Transverse colon (tissue), 4 donors: ENCODE results near the gene NCAPD2. TPM values are rescaled to one million over a fixed set of nuclear protein-coding genes. Genes with fewer than 3 reads are reported as not detected.
"Not testable (repeated sequence)": the region's sequence is repeated elsewhere in the genome, so short reads cannot be mapped to it uniquely, and the experiment has no call there.

Source experiments
- DNase-seq: peaks from one replicate; pipeline ENCODE4 v3.0.0-alpha.2; 2019
- H3K27ac ChIP-seq, 4 donors: fragments of 200-600 bp; sonication (generic); 2 replicates each; pipeline ENCODE4 v1.5.1; 2016 to 2018; ENCODE audit warnings: inconsistent platforms in 4 of 4
- H3K27me3 ChIP-seq: fragments of 200-600 bp; sonication (generic); 2 replicates; pipeline ENCODE4 v1.5.1; 2017; ENCODE audit warnings: inconsistent platforms
- H3K36me3 ChIP-seq, 4 donors: fragments of 200-600 bp; sonication (generic); 2 replicates each; pipeline ENCODE4 v1.5.1; 2017 to 2019; ENCODE audit warnings: inconsistent platforms in 4 of 4
- H3K4me1 ChIP-seq, 4 donors: fragments of 200-600 bp; sonication (generic); 2 replicates each; pipeline ENCODE4 v1.5.1; 2017 to 2020; ENCODE audit warnings: inconsistent platforms in 4 of 4
- H3K4me3 ChIP-seq, 4 donors: fragments of 200-600 bp; sonication (generic); 1 replicate in 1 of 4; 2 replicates in 3 of 4; pipeline versions ENCODE4 v1.5.1 to v1.6.1; 2017 to 2019; ENCODE audit warnings: inconsistent platforms in 4 of 4
- H3K9me3 ChIP-seq, 2 donors: fragments of 200-600 bp; sonication (generic); 2 replicates each; pipeline ENCODE4 v1.5.1; 2017 to 2019; ENCODE audit warnings: inconsistent platforms in 2 of 2
- EP300 ChIP-seq: sonication (generic); formaldehyde crosslinking; IDR thresholded peaks from one replicate; pipeline ENCODE4 v1.6.1; 2017; ENCODE audit warnings: antibody characterized with exemption, low read depth
- POLR2A ChIP-seq: fragments of 450-650 bp; IDR thresholded peaks from one replicate; pipeline ENCODE4 v1.6.1; 2016; ENCODE audit warnings: antibody characterized with exemption, mild to moderate bottlenecking, moderate library complexity
- POLR2AphosphoS5 ChIP-seq, 3 donors: sonication (generic); formaldehyde crosslinking; IDR thresholded peaks; one replicate each; pipeline ENCODE4 v1.6.1; 2016; ENCODE audit warnings: antibody characterized with exemption in 3 of 3
- WGBS, 2 donors: methylation state at CpG; one replicate each; pipeline ENCODE4 v1.1.5; 2018; ENCODE audit warnings: low coverage in 1 of 2; 5-methylcytosine and 5-hydroxymethylcytosine counted together
- in situ Hi-C, 4 donors: fragments of 200-750 bp; cut with MboI; loops; one replicate each; pipeline versions ENCODE4 v1.15.0 to v1.15.1; 2017; ENCODE audit warnings: low sequenced_read_pairs in 3 of 4, low pct_ligation_motif_present in 1 of 4, low pct_unique_long_range_greater_than_20kb in 1 of 4
- intact Hi-C: fragments of 100-400 bp; cut with DNase I; formaldehyde crosslinking; loops from one replicate; pipeline ENCODE4 v1.15.1; 2023; ENCODE audit warnings: low total_unique reads
- total RNA-seq, 4 donors: library from RNA; depleted of rRNA; stranded (reverse); fragments of >200 nt; gene quantifications; one replicate each; pipeline ENCODE4 v1.1.0, GENCODE V29; 2016
- TF ChIP-seq, protein P1 (sequence below), 5 experiments: fragments of 200-600 bp in 3 of 5; fragments of 450-650 bp in 2 of 5; sonication (generic) in 3 of 5; IDR thresholded peaks; 1 replicate in 2 of 5; 2 replicates in 3 of 5; pipeline ENCODE4 v1.5.1; 2016 to 2017; ENCODE audit warnings: antibody characterized with exemption in 5 of 5, inconsistent platforms in 3 of 5, mild to moderate bottlenecking in 2 of 5, moderate library complexity in 1 of 5

NCAPD2 gene
- total RNA-seq, 4 donors from 2014 or later = 18.3 to 20.2 (median 19.2) TPM

DNA sequence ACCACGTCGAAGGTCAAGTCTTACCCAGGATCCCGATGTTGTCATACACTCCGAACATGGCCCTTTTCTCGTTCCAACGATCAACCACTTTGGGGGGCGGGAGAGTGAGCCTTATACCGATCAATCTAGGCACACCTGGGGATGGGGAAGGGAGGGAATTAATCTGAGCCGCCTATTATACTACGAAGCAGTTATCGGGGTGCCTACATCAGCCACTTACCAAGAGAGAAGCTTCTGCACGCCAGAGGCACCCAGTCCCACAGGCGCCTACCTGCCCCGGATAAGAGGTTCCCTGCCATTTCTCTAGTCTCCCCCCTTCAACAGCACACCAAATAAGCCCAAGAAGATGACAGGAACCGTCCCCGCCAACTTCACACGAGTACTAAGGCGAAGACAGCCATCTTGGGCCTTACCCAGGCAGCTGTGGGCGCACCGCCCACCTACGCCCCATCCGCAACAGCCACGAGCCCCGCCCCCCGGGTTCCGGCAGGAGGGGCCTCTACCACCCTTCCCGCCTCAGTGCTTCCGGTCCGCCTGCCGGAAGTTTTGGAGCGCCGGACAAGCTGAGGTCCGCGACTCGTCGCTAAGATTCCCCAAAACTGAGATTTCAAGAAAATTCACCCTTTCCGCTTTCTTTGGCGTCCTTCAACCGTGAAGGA lies 935 bp upstream of the NCAPD2 start, which contains the start of gene MRPL51:
TSS of gene MRPL51 (minus strand) at position 425 of the 659 bp plus-strand sequence. CDS start at position 299, 126 bp downstream.
- no peaks in the 10 kb centered on the region for H3K36me3 ChIP-seq
- peaks cover 13 to 27% (median 22%) of the 10 kb centered on the region in 4 donors for H3K4me1 ChIP-seq
- peak; percentile 98 for DNase-seq
- intact Hi-C loops (no loop called here), in situ Hi-C loops (no loop called here)
- peak within 1 kb of the TSS; percentile 97 to 99 (median 98) for H3K27ac ChIP-seq
- H3K9me3 ChIP-seq = no peaks in the 10 kb centered on the region
- 0 to 1% methylated on average over 3 to 35 of the region's 39 CpGs for WGBS, 2 donors
- H3K4me3 ChIP-seq = peak within 1 kb of the TSS; percentile 52 to 87 (median 70)
- no peaks in the 10 kb centered on the region for H3K27me3 ChIP-seq
- TF ChIP-seq POLR2AphosphoS5 (IDR thresholded peaks at IDR 0.05) (peak; percentile 79 to 94 (median 91)), EP300 (no peak), POLR2A (peak; percentile 93)
- TF ChIP-seq, protein P1, sequence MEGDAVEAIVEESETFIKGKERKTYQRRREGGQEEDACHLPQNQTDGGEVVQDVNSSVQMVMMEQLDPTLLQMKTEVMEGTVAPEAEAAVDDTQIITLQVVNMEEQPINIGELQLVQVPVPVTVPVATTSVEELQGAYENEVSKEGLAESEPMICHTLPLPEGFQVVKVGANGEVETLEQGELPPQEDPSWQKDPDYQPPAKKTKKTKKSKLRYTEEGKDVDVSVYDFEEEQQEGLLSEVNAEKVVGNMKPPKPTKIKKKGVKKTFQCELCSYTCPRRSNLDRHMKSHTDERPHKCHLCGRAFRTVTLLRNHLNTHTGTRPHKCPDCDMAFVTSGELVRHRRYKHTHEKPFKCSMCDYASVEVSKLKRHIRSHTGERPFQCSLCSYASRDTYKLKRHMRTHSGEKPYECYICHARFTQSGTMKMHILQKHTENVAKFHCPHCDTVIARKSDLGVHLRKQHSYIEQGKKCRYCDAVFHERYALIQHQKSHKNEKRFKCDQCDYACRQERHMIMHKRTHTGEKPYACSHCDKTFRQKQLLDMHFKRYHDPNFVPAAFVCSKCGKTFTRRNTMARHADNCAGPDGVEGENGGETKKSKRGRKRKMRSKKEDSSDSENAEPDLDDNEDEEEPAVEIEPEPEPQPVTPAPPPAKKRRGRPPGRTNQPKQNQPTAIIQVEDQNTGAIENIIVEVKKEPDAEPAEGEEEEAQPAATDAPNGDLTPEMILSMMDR (IDR thresholded peaks at IDR 0.05) = no peak

DNA sequence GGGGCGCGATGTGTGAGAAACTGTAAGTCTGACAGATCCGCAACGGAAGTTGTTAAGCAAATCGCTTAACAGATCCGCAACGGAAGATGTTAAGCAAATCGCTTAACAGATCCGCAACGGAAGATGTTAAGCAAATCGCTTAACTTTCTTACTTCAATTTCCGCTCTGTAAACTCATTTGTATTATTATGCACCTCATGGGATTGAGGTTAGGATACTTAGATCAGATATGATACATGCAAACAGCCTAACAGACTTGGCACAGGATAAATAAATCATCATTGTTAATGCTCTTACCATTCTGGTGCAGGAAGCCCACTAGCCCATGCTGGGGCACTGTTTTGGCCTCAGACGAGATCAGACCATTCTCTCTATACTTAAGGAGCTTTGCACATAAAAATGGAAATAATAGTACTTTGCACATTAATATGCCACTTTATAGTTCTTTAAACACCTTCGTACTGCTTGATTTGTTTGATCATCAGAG lies 399 bp downstream of the NCAPD2 start:
- in situ Hi-C loops (no loop called here), intact Hi-C loops (no loop called here)
- Histone ChIP-seq H3K27ac (peak overlapping the region; percentile 97 to 99 (median 98)), H3K36me3 (peaks cover 0 to 3% (median 0%) of the 10 kb centered on the region in 4 donors), H3K4me1 (peaks cover 13 to 27% (median 22%) of the 10 kb centered on the region in 4 donors), H3K4me3 (peak overlapping the region; percentile 23 to 87 (median 64)), H3K9me3 (no peaks in the 10 kb centered on the region), H3K27me3 (no peaks in the 10 kb centered on the region)
- no peak for DNase-seq
- WGBS, 2 donors = 0 to 1% methylated on average over 5 to 14 of the region's 14 CpGs
- TF ChIP-seq EP300 = no peak
- TF ChIP-seq, protein P1 (IDR thresholded peaks at IDR 0.05) = no peak
- TF ChIP-seq POLR2AphosphoS5 (IDR thresholded peaks at IDR 0.05) = no peak
- no peak for TF ChIP-seq POLR2A

DNA sequence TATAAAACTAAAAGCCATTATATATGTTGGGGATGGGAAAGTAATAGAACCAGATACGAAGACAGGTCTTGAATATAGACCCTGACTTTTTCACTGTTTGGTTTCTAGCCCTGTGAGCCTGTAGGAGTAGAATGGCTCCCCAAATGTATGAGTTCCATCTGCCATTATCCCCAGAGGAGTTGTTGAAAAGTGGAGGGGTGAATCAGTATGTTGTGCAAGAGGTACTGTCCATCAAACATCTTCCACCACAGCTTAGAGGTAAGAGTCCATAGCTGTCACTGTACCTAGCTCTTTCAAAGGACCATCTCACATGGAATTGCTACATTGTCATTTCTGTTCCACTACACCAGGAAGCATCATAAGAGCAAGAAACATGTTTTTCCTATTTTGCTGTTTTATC lies 1.1 kb downstream of the NCAPD2 start:
- H3K36me3 ChIP-seq = peaks cover 0 to 5% (median 0%) of the 10 kb centered on the region in 4 donors
- H3K9me3 ChIP-seq = no peaks in the 10 kb centered on the region
- TF ChIP-seq, protein P1 (IDR thresholded peaks at IDR 0.05) = no peak
- TF ChIP-seq EP300 (no peak), POLR2A (no peak), POLR2AphosphoS5 (IDR thresholded peaks at IDR 0.05) (no peak)
- intact Hi-C loops (no loop called here), in situ Hi-C loops (no loop called here)
- no peak for DNase-seq
- 43 to 71% methylated on average over 1 of the region's 1 CpG for WGBS, 2 donors
- peak overlapping the region in 1 of 4 donors; percentile 97 for H3K27ac ChIP-seq
- H3K4me3 ChIP-seq = peak overlapping the region in 2 of 4 donors; percentile 52 to 77
- peaks cover 13 to 27% (median 22%) of the 10 kb centered on the region in 4 donors for H3K4me1 ChIP-seq
- no peaks in the 10 kb centered on the region for H3K27me3 ChIP-seq

DNA sequence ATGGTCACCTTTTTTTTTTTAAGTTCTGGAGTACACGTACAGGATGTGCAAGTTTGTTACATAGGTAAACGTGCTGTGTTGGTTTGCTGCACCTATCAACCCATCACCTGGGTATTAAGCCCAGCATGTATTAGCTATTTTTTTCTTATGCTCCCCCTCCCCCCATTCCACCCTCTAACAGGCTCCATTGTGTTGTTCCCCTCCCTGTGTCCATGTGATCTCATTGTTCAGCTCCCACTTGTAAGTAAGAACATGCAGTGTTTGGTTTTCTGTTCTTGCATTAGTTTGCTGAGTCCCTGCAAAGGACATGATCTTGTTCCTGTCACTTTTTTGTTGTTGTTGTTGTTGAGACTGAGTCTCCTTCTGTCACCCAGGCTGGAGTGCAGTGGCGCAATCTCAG lies 3.4 kb downstream of the NCAPD2 start:
- in situ Hi-C loops, H3K36me3 ChIP-seq, H3K9me3 ChIP-seq, H3K27me3 ChIP-seq, H3K27ac ChIP-seq, DNase-seq, intact Hi-C loops, H3K4me3 ChIP-seq: not testable (repeated sequence)
- H3K4me1 ChIP-seq = peaks cover 8 to 20% (median 18%) of the 10 kb centered on the region in 4 donors
- 38 to 82% methylated on average over 2 to 3 of the region's 3 CpGs for WGBS, 2 donors
